Hypothalamus (tissue), 51 donors: Measurements from ENCODE around the gene PRMT1.
"Not testable (repeated sequence)": the region's sequence is repeated elsewhere in the genome, so short reads cannot be mapped to it uniquely, and the experiment has no call there.

Experiments used
- DNase-seq, 51 donors: peaks; one replicate each; lab custom pipeline; 2025; lab: John Stamatoyannopoulos, UW

PRMT1 gene

GRCh38 chr19:49677231-49677900, at the start of gene PRMT1:
PRMT1 (plus strand) TSS chr19:49677271; CDS start chr19:49677281, 10 bp downstream.
- peak in 20 of 51 donors; percentile 34 to 65 (median 52) for DNase-seq

- DNase-seq: no peak
Measured at GRCh38 chr19:49629659-49630058, 47.4 kb upstream of the PRMT1 start.

- DNase-seq: peak in 1 of 51 donors; percentile 25
Measured at GRCh38 chr19:49631014-49631588, 46.0 kb upstream of the PRMT1 start.

GRCh38 chr19:49631610-49632192, 45.4 kb upstream of the PRMT1 start:
- no peak for DNase-seq

GRCh38 chr19:49632576-49632975, 44.5 kb upstream of the PRMT1 start:
- DNase-seq: no peak

- not testable (repeated sequence) for DNase-seq
Measured at GRCh38 chr19:49633273-49633672, 43.8 kb upstream of the PRMT1 start.

GRCh38 chr19:49635530-49636232, 41.4 kb upstream of the PRMT1 start:
- DNase-seq: peak in 1 of 51 donors; percentile 15

GRCh38 chr19:49636233-49636932, 40.7 kb upstream of the PRMT1 start:
- no peak for DNase-seq

- DNase-seq: peak in 7 of 51 donors; percentile 8 to 20 (median 13)
Measured at GRCh38 chr19:49637821-49638738, 39.0 kb upstream of the PRMT1 start.

- peak in 1 of 51 donors; percentile 50 for DNase-seq
Measured at GRCh38 chr19:49639401-49640112, 37.5 kb upstream of the PRMT1 start.

- peak; percentile 68 to 100 (median 98) for DNase-seq
Measured at GRCh38 chr19:49640113-49640898, 36.8 kb upstream of the PRMT1 start, which contains the start of gene RRAS. RRAS (minus strand) TSS chr19:49640143; CDS start chr19:49640098, 45 bp downstream.

GRCh38 chr19:49641688-49642491, 35.2 kb upstream of the PRMT1 start, which contains the start of gene SCAF1:
SCAF1 (plus strand) TSS chr19:49642209; CDS start chr19:49645027, 2,818 bp downstream.
- DNase-seq: peak; percentile 93 to 100 (median 99)

- no peak for DNase-seq
Measured at GRCh38 chr19:49642492-49643035, 34.5 kb upstream of the PRMT1 start.

GRCh38 chr19:49643466-49643865, 33.6 kb upstream of the PRMT1 start:
- DNase-seq: no peak

GRCh38 chr19:49645592-49645991, 31.5 kb upstream of the PRMT1 start:
- DNase-seq: no peak

- no peak for DNase-seq
Measured at GRCh38 chr19:49645995-49646394, 31.1 kb upstream of the PRMT1 start.

- DNase-seq: no peak
Measured at GRCh38 chr19:49646586-49646985, 30.5 kb upstream of the PRMT1 start.
